ENCODE data around the gene STARD5. TPM values are rescaled to one million over a fixed set of nuclear protein-coding genes. Genes with fewer than 3 reads are reported as not detected.

STARD5 gene
- total and polyA plus RNA-seq, 2 of the 8 experiments (the other 6 are each of a cell fraction or from before 2014, with no cell fraction given): 5.5 to 10.4 TPM

DNA sequence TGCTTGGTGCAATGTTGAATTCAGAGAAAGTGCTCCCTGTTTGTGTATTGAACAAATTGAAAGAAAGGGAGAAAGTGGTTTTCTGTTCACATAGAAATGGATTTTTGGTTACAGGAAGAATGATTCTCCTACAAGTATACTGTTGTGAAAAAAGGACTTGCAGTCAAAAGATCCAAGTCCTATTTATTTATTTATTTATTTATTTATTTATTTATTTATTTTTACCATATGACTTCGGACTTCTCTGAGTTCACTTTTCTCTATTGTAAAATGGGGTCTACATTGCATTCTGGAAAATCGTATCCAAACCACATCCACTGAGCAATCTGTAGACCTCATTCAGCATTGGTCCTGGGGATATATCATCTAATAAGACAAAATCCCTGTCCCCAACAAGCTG, 46.1 kb downstream of the STARD5 start:
- H2BK20ac ChIP-seq (ENCODE audit: low read length): no peak overlapping the region
- no peak overlapping the region for H2BK12ac ChIP-seq (ENCODE audit: low read depth, low read length)
- no peaks in the 10 kb centered on the region for H3K27me3 ChIP-seq (replicated peaks in 1 of 4; ENCODE audit: control insufficient read depth in 3 of 4, extremely low read depth in 1 of 4, insufficient read depth in 3 of 4, low read length in 3 of 4)
- FAIRE-seq (no peak), DNase-seq (ENCODE audit: low read depth in 1 of 2, low spot score in 2 of 2) (no peak)
- no peak for TF ChIP-seq MAFK (IDR thresholded peaks at IDR 0.05; ENCODE audit: low read depth, low read length)
- TF ChIP-seq EP300 (IDR thresholded peaks at IDR 0.05; ENCODE audit: borderline replicate concordance in 1 of 2, low read depth in 2 of 2, low read length in 2 of 2): no peak
- H3K9me3 ChIP-seq (ENCODE audit: insufficient read depth in 2 of 2, low read depth in 1 of 2, low read length in 1 of 2): peaks cover 6 to 12% of the 10 kb centered on the region in 2 experiments; a peak in 2 of 4 replicates
- H3K79me2 ChIP-seq (ENCODE audit: control insufficient read depth in 1 of 2, insufficient read depth in 2 of 2, low read length in 2 of 2): no peaks in the 10 kb centered on the region
- no peaks in the 10 kb centered on the region for H3K36me3 ChIP-seq (ENCODE audit: control insufficient read depth in 2 of 4, insufficient read depth in 4 of 4, low read length in 3 of 4)
- H2AK5ac ChIP-seq (ENCODE audit: low read depth, low read length): no peak overlapping the region
- H3K56ac ChIP-seq (replicated peaks; ENCODE audit: insufficient read length, low read depth, low read length): no peak overlapping the region
- no peak overlapping the region for H2BK120ac ChIP-seq (replicated peaks; ENCODE audit: low read depth, low read length)
- no peak overlapping the region for H4K8ac ChIP-seq (ENCODE audit: extremely low read depth, insufficient read depth, low read length)
- no peaks in the 10 kb centered on the region for H4K20me1 ChIP-seq (replicated peaks in 1 of 2; ENCODE audit: control insufficient read depth in 1 of 2, insufficient read depth in 2 of 2, low read length in 2 of 2)
- H3K23me2 ChIP-seq (ENCODE audit: low read depth, low read length): no peaks in the 10 kb centered on the region
- no peak overlapping the region for H3K27ac ChIP-seq (ENCODE audit: low read depth, low read length)
- no peak overlapping the region for H2BK5ac ChIP-seq (ENCODE audit: low read depth, low read length)
- no peak overlapping the region for H3K9ac ChIP-seq (replicated peaks in 1 of 4; ENCODE audit: extremely low read depth in 1 of 4, low read depth in 3 of 4, low read length in 3 of 4)
- no peaks in the 10 kb centered on the region for H3K79me1 ChIP-seq (ENCODE audit: low read depth, low read length)
- no peak overlapping the region for H3K23ac ChIP-seq (ENCODE audit: insufficient read length)
- no peak overlapping the region for H3K4me2 ChIP-seq (ENCODE audit: insufficient read depth in 1 of 2, low read depth in 2 of 2, low read length in 2 of 2)
- no peak overlapping the region for H4K91ac ChIP-seq (replicated peaks; ENCODE audit: insufficient read length, low read length)
- H3K4me1 ChIP-seq (replicated peaks in 1 of 4; ENCODE audit: control insufficient read depth in 3 of 4, insufficient read depth in 4 of 4, low read length in 3 of 4): no peaks in the 10 kb centered on the region
- no peak overlapping the region for H2BK15ac ChIP-seq (ENCODE audit: low read length)
- no peak overlapping the region for H4K5ac ChIP-seq (ENCODE audit: insufficient read length, low read depth, low read length)
- H3K4me3 ChIP-seq (ENCODE audit: extremely low read depth in 1 of 4, insufficient read depth in 2 of 4, low read depth in 3 of 4, low read length in 4 of 4): no peak overlapping the region
- ChIA-PET POLR2A (ENCODE audit: partially characterized antibody) (no interaction called here), CTCF (ENCODE audit: partially characterized antibody) (interaction anchor here (1.8 to 6.6 kb wide), 4 partner anchors 11 to 122 kb away, joined by 5 to 94 read pairs (median 18); no protein-coding TSS in a partner anchor)
- no peak overlapping the region for H2AFZ ChIP-seq (ENCODE audit: low read length)
- no peak overlapping the region for H3K4ac ChIP-seq (replicated peaks; ENCODE audit: insufficient read length, low read depth, low read length)
- no peak overlapping the region for H3K14ac ChIP-seq (ENCODE audit: insufficient read length)
- 91% methylated on average over 2 of the region's 2 CpGs; no CpG with 5 or more reads in 1 of the 2 experiments for WGBS, 2 experiments (ENCODE audit: extremely low coverage in 1 of 2, insufficient coverage in 1 of 2, insufficient read length in 1 of 2, insufficient replicate concordance in 2 of 2, low coverage in 1 of 2, low lambda C conversion rate in 2 of 2, missing lambda C conversion rate in 1 of 2)
- no peak overlapping the region for H3K18ac ChIP-seq (ENCODE audit: extremely low read depth, low read length)

Measured in H1 (cell line).